ENCODE data around the gene SLC6A4.
"Not testable (repeated sequence)": the region's sequence is repeated elsewhere in the genome, so short reads cannot be mapped to it uniquely, and the experiment has no call there.

Gene SLC6A4

GRCh38 chr17:30220414-30220813 lies 15.1 kb downstream of the SLC6A4 start:
- DNase-seq (ENCODE audit: low read depth in 3 of 3, low spot score in 1 of 3) = no peak

- DNase-seq (ENCODE audit: low read depth in 3 of 3, low spot score in 1 of 3) = no peak
Measured at GRCh38 chr17:30219833-30220232, 15.7 kb downstream of the SLC6A4 start.

DNA sequence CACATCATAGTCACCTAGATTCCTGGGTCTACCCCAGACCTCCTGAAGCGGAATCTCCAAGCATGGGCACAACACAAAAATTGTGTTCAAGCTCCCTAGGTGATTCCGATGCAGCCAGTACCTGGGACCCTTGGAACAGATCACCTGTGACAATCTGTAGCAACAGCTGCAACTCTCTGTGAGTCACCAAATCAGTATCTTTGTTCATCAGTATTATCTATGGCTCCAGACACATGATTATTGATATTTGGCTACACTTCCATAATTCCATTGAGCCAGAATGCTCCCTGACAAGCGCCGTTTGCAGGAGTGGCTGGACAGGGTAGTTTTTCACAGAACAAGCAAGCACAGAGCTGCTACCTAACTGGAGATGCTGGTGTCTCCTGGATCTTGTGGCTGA lies 16.2 kb downstream of the SLC6A4 start:
- no peak for DNase-seq (ENCODE audit: low read depth in 3 of 3, low spot score in 1 of 3)

DNA sequence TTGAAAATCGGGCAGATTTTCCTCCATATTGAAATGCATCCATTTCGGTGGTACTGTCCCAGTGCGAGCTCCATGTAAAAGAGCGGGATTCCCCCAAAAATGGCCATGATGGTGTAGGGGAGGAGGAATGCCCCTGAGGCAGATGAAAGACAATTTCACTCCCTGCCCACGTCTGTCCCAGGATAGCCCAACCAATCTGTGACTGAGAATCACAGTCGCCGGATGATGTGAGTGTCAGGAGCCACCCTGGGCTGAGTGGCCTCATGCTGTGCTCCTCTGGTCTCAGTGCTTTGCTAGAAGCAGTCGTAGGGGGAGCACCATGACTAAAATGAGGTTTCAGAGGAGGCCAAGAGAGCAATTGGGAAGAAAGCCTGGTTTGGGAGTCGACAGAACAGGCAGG lies 16.7 kb downstream of the SLC6A4 start:
- no peak for DNase-seq (ENCODE audit: low read depth in 3 of 3, low spot score in 1 of 3)

DNA sequence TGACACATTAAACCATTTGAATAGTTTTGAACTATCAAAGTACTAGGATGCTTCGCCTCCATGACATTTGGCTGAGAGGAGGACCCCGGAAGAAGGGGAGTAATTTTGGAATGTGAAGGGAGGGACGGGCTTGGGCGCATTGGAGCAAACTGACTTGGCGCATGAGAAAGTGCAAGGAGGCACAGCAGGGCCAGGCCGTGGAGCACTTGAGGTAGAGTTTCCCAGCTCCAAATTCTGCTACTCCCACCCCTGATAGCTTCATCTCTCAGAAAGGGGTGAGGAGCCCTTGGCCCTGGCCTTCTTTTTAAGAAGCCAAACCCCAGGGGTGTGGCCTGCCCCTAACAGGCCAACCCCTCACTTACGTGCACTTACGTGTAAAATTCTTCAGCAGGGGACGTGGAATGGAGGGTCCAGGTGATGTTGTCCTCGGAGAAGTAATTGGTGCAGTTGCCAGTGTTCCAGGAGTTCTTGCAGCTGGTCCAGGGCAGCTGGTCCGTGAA lies 17.7 kb downstream of the SLC6A4 start:
- DNase-seq (ENCODE audit: low read depth in 3 of 3, low spot score in 1 of 3) = no peak

DNA sequence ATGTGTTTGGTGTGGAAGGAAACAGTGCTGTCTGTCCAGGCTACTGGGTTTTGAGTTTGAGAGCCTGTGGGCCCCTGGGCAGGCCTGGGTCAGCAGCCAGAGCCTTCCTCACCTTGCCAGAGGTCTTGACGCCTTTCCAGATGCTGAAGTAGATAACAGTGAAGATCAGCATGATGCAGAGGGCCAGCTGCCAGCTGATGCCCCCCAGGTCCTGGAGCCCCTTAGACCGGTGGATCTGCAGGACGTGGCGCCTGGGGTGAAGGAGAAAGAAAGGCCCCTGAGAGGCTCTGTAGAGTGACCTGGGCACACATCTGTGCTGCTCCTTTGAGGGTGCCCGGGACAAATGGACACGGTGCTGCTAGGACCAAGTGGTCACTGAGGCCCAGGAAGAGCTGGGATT lies 18.4 kb downstream of the SLC6A4 start:
- no peak for DNase-seq (ENCODE audit: low read depth in 3 of 3, low spot score in 1 of 3)

GRCh38 chr17:30212750-30213149 lies 22.7 kb downstream of the SLC6A4 start:
- no peak for DNase-seq (ENCODE audit: low read depth in 3 of 3, low spot score in 1 of 3)

DNA sequence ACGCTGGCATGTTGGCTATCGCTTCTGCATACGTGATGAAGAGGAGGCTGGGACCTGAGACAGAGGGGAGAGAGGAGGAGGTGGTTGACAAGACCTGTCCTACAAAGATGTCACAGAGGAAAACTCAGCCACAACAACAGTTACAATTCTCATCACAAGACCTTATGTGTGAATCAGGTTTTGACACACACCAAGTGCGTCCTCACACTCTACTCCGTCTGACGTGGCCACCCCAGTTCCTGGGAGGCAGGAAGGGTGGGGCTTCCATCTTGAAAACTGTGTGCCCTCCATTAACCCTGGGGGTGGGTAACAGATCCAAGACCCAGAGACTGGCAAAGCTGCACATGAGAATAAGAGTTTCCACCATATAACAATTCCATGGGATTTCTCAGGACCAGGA lies 24.1 kb downstream of the SLC6A4 start:
- DNase-seq (ENCODE audit: low read depth in 3 of 3, low spot score in 1 of 3) = no peak

GRCh38 chr17:30210901-30211300 lies 24.6 kb downstream of the SLC6A4 start:
- DNase-seq (ENCODE audit: low read depth in 3 of 3, low spot score in 1 of 3) = no peak

- DNase-seq (ENCODE audit: low read depth in 3 of 3, low spot score in 1 of 3) = no peak
Measured at GRCh38 chr17:30210366-30210765, 25.1 kb downstream of the SLC6A4 start.

- no peak for DNase-seq (ENCODE audit: low read depth in 3 of 3, low spot score in 1 of 3)
Measured at GRCh38 chr17:30209930-30210329, 25.6 kb downstream of the SLC6A4 start.

GRCh38 chr17:30208214-30208613 lies 27.3 kb downstream of the SLC6A4 start:
- DNase-seq (ENCODE audit: low read depth in 3 of 3, low spot score in 1 of 3) = no peak

- no peak for DNase-seq (ENCODE audit: low read depth in 3 of 3, low spot score in 1 of 3)
Measured at GRCh38 chr17:30207655-30208054, 27.8 kb downstream of the SLC6A4 start.

- DNase-seq (ENCODE audit: low read depth in 3 of 3, low spot score in 1 of 3) = no peak
Measured at GRCh38 chr17:30203471-30203981, 32.0 kb downstream of the SLC6A4 start.

DNA sequence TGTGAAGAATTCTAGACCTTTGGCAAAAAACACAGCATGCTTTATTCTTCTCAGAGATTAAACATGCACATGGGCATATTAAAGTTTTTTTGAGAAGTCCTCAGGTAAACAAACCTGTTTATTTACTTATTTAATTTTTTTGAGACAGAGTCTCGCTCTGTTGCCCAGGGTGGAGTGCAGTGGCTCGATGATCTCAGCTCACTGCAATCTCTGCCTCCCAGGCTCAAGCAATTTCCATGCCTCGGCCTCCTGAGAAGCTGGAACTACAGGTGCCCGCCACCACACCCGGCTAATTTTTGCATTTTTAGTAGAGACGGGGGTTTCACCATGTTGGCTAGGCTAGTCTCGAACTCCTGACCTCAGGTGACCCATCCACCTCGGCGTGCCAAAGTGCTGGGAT lies 34.8 kb downstream of the SLC6A4 start:
- not testable (repeated sequence) for DNase-seq (ENCODE audit: low read depth in 3 of 3, low spot score in 1 of 3)

GRCh38 chr17:30200106-30200505 lies 35.4 kb downstream of the SLC6A4 start:
- no peak for DNase-seq (ENCODE audit: low read depth in 3 of 3, low spot score in 1 of 3)

- DNase-seq (ENCODE audit: low read depth in 3 of 3, low spot score in 1 of 3) = no peak
Measured at GRCh38 chr17:30199600-30199999, 35.9 kb downstream of the SLC6A4 start.

GRCh38 chr17:30197416-30197815 lies 38.1 kb downstream of the SLC6A4 start:
- no peak for DNase-seq (ENCODE audit: low read depth in 3 of 3, low spot score in 1 of 3)

DNA sequence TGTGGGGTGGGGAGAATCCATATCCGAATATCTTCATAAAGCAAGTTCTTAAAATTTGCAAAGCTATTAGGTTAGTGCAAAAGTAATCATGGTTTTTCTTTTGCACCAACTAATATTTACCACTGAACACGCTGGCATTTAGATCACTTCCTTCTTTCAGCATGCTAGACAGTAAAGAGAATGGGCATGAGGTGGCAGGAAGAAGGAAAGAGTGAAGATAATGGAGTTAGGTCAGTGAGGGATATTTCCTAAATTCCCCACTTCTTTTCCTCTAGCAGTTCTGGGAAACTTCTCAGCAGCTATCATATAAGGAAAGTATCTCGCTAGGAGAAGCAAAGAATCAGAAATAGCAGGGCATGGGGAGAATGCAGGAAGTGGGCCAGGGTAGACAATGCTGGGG lies 39.0 kb downstream of the SLC6A4 start:
- no peak for DNase-seq (ENCODE audit: low read depth in 3 of 3, low spot score in 1 of 3)

GRCh38 chr17:30191072-30191471 lies 44.4 kb downstream of the SLC6A4 start:
- no peak for DNase-seq (ENCODE audit: low read depth in 3 of 3, low spot score in 1 of 3)

GRCh38 chr17:30188211-30188939 lies 47.1 kb downstream of the SLC6A4 start:
- no peak for DNase-seq (ENCODE audit: low read depth in 3 of 3, low spot score in 1 of 3)

- no peak for DNase-seq (ENCODE audit: low read depth in 3 of 3, low spot score in 1 of 3)
Measured at GRCh38 chr17:30187573-30187972, 47.9 kb downstream of the SLC6A4 start.

- DNase-seq (ENCODE audit: low read depth in 3 of 3, low spot score in 1 of 3) = no peak
Measured at GRCh38 chr17:30186761-30187160, 48.7 kb downstream of the SLC6A4 start.

Data from stimulated activated CD4-positive, alpha-beta T cell treated with anti-CD3 and anti-CD28 coated beads, TNF-alpha, amount 100 ng/mL, for 1 hour (primary cell).